NB4 (cell line): ENCODE measurements around the gene MFN2.

Source experiments
- CTCF ChIP-seq: IDR thresholded peaks from one replicate; pipeline ENCODE4 v1.5.1; 2012; ENCODE audit warnings: low read depth, low read length
- MAX ChIP-seq: IDR thresholded peaks from 2 replicates; pipeline ENCODE4 v1.6.1; 2011; ENCODE audit warnings: low read depth, low read length
- MYC ChIP-seq: IDR thresholded peaks from 2 replicates; pipeline ENCODE4 v1.6.1; 2011; ENCODE audit warnings: low read depth, low read length
- POLR2A ChIP-seq: IDR thresholded peaks from 2 replicates; pipeline ENCODE4 v1.6.1; 2011; ENCODE audit warnings: mild to moderate bottlenecking; ENCODE audit not compliant: insufficient read length; ENCODE audit errors: extremely low read depth

GRCh38 chr1:11984576-11984975 lies 4.3 kb downstream of the MFN2 start:
- TF ChIP-seq CTCF (no peak), POLR2A (no peak), MAX (no peak), MYC (no peak)
